Measurements from ENCODE around the gene AUTS2.

The AUTS2 gene

DNA sequence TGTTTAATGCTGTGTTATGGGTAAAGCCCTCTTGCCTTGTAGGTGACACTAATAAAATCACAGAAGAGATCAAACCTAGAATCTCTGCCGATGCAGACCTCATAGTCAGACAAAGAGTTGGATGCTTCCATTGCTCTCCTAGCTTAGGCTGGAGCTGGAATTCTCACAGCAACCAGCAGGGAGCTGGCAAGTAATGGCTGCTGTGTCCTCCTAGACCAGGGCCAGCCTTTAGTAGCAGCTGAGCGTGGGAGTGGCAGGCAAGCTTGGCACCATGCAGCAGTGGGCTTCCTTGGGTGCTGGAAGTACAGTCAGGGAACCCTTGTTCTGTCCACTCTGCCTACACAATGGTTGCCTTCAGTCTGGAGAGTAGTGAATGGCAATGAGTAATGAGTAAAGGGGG is 935.3 kb downstream of the AUTS2 start:
- no peak for DNase-seq (ENCODE audit: low read depth, low spot score)

DNA sequence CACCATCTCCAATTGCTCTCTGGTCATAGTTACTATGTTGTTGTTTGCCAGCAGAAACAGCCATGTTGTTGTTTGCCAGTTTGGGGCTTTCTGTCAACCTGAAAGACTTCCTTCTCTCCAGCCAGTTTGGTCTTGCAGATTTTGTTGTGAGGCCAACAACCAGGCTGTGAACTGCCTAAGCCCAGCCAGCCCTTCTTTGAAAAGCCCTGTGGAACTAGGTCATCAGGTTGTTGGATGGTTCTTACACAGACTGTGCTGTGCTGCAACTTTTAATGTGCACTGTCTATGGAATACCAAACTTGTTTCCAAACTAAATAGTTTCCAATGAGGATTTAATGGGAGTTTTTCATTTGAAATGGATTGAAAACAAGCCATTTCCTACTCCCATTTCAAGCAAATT is 940.9 kb downstream of the AUTS2 start:
- no peak for DNase-seq (ENCODE audit: low read depth, low spot score)

DNA sequence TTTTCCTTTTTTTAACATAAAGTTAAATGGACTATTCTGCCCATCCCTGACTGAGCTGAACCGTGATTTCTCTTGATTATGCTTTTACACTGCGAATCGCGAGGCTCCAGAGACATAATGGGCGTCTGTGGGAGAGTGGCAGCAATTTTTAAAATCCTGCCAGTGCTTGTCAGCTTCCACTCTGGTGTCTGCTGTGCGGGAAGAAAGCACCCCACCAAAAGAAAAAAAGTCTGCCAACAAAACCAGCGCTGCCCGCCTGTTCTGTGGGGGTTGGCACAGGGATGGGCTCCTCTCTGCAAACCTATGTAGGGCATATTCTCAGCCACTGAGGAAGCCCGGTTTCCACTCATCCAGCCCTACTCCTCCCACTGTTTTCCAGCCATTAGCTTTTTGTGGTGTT is 941.3 kb downstream of the AUTS2 start:
- no peak for DNase-seq (ENCODE audit: low read depth, low spot score)

DNA sequence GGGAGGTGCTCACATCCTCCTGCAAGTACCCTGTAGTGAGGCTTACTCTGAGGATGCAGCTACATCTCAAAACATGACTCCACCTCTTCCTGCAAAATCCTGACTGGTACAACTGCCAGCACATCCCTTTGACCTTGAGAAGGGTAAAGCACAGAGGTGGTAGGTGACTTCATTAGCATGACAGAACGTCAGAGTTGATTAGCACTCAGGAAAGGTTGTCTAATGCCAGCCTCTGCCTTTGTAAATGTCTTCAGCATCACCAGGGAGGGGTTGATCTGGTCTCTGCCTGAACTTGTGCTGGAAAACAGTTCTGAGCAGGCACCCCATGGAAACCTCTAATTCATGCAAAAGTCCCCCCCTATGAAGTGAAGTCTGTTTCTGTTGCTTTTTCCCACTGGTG is 942.4 kb downstream of the AUTS2 start:
- DNase-seq (ENCODE audit: low read depth, low spot score) = peak; percentile 7

DNA sequence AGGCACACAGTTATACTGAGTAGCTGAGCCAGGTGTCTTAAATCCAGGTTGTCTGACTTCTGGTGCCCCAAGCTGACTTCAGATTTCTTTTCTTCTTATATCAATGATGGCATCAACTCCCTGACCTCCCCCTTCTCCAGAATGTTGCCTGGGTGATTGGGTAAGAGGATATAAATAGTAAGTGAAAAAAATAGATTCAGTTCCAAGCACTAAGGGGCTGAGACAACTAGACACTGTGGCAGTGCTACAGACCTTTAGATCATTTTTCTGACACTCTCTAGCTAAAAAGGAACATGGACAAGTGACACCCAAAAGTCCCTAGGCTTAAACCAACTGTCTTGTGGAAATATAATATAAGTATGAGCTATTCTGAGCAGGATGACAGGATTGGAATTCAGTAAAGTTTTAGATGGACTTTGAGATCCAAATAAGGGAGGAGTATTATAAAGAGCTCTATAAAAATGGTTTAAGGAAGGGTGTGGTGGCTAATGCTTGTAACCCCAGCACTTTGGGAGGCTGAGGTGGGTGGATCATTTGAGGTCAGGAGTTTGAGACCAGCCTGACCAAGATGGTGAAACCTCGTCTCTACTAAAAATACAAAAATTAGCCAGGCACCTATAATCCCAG is 944.6 kb downstream of the AUTS2 start:
- no peak for DNase-seq (ENCODE audit: low read depth, low spot score)

DNA sequence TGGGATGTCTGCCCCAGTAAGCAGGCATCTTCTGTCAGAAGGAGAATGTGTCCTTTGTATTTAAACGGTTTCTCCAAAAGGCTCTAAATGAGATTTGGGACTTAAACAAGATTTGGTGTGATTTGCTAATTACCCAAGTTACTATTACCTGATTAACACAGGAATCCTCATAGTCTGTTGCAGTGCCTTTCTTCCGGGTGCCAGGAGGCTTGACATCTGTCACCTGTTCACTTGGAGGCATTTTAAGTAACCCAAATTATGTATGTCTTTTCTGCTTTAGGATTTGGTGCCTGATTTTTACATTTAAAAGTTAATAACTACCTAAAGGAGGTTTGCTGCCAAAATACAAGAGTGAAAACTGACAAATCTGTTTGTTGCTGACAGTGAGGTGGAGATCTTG is 945.7 kb downstream of the AUTS2 start:
- no peak for DNase-seq (ENCODE audit: low read depth, low spot score)

DNA sequence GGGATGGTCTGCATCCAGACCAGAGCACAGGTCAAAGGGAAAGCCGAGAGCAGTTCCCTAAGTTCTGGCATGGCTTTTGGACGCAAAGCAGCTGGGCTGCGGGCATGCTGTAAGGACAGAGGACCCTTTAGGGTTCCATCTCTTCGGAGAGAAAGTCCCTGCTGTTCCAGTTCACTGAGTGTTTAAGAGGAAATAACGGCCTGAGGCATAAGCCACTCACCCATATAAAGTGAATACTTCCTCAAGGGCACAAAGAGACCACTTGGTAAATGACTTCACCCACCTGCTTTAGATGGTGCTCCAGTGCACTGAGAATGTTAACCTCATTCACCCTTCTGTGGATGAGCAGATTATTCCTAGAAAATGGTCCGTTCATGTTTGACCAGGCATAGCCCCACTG is 946.9 kb downstream of the AUTS2 start:
- DNase-seq (ENCODE audit: low read depth, low spot score) = no peak

DNA sequence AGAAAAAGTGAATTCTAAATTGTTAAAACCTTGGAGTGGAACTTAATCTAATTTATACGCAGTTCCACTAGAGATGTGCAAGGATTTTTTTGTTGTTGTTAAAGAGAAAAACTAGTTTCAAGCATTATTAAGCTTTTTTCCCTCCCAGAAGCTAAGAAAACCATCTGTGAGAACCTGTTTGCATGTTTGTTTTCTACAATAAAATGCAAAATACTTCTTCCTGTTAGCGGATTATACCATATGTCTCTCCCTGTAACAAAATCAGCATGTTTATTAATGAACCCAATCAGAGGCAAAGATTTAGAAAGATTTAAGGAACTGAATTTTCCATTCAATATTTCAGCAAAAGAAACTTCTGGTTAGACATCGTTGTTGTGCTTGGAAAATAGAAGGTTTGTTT is 953.9 kb downstream of the AUTS2 start:
- no peak for DNase-seq (ENCODE audit: low read depth, low spot score)

DNA sequence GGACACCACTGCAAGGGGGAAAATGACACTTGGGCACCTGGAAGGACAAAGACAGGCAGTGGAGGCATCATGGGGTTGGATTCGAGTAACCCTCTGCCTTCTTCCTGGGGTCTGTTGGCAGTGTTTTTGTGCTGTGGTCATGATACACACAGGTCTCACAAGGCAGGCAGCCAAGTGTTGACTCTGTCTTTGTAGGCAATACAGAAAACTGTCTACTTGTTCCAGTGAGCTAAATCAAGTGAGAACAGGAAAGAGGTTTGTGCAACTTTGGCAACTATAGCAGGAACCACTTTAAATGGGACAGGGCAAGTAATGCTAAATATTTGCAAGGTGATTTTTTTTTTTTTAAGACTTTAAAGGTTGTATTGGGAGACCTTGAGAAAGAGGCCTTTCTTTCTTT is 955.1 kb downstream of the AUTS2 start:
- DNase-seq (ENCODE audit: low read depth, low spot score) = no peak

DNA sequence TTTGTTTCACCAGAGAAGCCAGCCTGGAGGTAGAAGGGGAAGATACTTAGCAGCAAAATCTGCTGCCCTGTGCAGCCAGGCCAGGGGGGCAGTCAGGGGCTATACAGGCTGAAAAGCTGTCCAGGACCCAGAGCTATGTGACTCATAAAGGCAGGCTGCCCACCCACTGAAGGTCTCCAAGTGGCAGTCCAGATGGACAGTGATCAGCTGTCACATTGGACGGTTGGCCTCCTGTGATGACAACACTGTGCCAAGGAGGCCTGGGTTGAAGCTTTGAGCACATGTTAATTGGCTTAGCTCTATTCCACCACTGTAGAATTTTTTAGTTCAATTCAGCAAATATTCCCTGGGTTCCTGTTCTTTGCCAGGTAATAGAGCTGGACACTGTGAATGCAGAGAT is 956.4 kb downstream of the AUTS2 start:
- no peak for DNase-seq (ENCODE audit: low read depth, low spot score)

DNA sequence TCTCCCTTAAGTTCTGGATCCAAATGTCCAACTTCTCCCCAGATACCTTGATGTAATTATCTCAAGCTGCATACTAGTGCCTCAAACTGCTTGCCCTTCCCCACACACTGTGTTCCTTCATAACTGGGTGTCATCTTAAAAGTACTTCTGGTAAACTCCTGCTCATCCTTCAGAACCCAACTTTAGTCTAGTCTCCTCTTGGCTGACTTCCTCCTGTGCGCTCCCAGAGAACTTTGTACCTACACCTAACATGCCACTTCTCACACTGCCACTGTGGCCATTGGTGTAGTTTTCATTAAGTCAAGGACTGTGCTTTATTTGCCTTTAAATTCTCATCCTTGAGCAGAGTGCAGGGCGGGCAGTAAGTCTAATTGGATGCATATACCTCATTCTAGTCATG is 958.5 kb downstream of the AUTS2 start:
- no peak for DNase-seq (ENCODE audit: low read depth, low spot score)

DNA sequence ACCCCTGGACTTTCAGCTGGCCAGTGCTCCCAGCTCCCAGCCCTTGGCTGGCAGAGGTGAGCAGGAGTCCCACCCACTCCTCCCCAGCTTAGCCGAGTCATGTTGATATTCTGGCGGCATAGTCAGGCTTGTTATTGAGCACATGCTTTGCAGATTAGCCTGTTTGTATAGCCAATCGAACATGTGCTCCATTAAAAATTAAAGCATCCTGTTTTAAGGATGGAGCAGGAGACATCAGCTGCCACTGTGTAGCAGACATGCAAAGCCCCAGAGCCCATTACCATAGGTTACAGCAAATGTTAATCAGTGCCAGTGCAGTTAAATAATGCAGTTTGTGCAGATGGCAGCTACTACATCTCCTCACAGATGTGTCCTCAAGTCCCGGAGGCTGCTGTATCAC is 959.1 kb downstream of the AUTS2 start:
- DNase-seq (ENCODE audit: low read depth, low spot score) = no peak

DNA sequence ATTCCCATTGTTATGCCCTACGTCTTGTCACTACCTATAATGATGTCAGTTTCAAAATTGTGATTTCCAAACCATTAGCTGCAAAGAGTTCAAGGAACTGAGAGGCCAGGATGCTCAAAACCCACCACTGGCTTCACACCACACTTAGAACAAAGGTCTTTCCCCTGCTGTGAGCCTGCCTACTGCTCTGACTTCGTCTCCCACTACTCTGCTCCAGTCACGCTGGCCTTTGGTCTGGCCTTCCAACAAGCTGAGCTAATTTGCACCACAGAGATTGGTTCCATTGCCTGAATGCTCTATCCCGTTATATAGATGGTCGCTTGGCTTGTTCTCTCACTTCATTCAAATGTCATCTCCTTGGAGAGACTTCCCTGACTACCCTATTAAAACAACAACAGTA is 961.5 kb downstream of the AUTS2 start:
- DNase-seq (ENCODE audit: low read depth, low spot score) = no peak

DNA sequence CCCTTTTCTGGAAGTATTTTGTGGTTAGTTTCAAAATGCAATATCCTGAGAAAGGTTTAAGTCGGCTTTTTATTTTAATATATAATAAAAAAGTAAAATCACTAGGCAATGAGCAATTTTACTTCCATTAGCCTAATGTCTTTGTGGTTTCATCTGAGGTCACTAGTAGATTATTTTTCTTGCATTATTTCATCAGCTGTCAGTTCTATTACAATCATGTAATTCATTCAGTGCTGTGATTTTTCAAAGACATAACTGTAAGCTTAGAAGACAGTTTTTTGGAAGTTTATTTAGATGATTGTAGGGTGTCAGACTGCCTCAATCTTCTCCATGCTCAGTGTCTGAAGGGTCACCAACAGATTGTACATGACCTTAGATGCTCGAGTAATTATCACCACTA is 965.7 kb downstream of the AUTS2 start:
- no peak for DNase-seq (ENCODE audit: low read depth, low spot score)

DNA sequence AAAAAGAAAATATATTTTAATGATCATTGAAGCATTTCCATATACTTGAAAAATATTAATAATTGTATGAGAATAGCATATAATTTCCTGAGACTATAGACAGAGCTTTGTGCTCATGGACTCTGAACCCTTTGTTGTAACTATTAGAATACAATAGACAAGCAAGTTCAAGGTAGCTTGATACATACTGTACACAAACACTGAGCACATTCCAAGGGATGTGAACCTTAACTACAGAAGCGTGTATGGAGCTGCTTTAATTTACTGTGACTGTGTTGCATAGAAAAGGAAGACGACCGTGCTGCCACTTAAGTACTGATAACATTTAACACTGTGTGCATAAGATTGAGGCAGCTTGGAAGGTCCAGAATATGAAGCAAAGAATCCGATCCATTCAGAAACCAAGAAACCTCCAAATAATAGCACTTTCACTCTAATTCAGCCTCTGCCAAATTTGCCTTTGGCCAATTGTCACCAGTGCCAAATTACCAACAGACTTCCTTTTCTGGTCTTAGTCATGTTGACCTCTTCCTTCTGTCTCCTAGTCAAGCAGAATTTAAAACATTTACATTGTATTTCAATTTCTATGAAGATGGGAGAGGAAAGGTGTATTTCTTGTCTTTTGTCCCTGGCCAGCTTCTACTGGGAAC is 967.6 kb downstream of the AUTS2 start:
- DNase-seq (ENCODE audit: low read depth, low spot score) = no peak

DNA sequence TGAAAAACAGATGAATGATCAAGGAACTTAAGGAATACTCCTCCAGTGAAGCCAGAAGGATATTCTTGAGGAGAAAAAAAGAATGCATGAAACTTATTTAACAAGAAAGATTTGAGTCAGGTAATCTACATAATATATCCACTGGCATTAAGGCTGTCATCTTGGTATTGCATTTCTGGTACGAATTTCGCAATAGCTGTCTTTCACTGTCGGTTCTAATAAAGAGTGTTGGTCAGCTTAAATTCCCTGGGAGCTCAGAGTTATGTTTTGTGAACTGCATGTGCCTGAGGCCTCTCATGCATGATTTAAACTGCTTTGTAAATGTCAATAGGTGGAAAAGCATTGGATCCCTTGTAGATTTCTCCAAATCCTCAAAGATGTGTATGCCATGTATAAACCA is 968.4 kb downstream of the AUTS2 start:
- DNase-seq (ENCODE audit: low read depth, low spot score) = no peak

DNA sequence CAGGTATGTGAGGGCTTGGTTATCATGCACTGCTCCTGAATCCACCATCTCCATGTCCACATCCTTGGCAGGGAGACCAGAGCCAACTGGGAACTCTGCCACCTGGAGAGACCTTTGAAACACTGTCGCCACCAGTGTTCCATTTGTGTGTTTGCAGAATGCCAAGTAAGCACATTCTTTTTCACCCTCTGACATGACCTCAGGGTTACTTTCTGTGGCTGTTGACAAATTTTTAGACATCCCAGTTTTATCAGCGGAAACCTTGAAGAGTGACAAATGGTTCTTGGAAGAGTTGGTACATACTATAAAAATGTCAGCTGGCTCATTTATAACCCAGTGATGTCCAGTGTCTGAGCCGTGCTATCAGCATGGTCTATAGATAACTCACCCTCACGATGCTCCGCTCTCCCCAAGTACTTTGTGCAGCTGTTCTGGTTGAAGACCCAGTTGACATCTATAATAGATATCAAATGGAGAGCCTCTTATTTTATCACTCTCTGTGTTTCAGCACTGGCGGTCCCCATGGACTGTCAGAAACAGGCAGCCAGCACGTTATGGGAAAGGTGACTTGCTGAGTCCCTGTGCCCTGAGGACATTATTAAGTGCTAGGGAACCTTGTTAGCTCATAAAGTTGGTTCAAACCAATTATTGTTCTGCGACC is 970.5 kb downstream of the AUTS2 start:
- no peak for DNase-seq (ENCODE audit: low read depth, low spot score)

DNA sequence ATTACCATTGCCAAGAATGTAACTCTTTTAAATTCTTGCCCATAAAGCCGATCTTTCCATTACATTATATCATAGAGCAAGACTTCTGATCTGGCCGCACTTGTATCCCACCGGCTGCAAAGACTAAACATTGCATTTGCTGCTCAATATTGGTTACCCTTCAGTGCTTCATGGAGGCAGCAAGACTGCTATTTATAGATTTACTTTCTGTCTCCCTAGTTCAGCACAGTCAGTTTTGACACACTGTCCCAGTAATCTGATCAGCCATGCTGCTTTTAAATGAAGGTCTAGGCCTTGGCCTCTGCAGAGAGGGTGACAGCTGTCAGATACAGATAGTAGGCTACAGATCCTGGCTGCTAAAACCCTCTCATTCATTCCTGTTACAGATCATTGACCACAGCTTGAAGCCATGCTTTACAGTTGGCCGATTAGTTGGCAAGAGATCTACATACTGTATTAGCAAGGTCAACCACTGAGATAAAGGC is 971.1 kb downstream of the AUTS2 start:
- DNase-seq (ENCODE audit: low read depth, low spot score) = no peak

DNA sequence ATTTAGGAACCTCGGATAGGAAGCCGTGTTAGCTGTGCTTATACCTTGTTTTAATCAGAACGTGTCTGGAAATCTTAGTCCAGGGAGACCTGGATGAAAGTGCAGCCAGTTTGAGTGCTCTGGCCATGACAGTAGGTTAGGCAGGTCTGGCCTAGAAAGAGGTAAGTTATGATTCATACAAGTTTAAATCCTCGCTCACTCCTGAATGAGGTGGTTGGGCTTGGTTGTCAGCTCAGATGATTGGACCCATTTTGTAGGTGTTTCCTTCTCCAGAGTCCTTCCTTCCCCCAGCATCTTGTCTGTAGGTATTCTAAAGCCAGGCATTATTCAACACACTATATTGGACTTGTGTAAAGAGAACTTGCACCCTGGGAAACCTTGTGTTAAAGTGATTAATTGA is 971.8 kb downstream of the AUTS2 start:
- DNase-seq (ENCODE audit: low read depth, low spot score) = no peak

DNA sequence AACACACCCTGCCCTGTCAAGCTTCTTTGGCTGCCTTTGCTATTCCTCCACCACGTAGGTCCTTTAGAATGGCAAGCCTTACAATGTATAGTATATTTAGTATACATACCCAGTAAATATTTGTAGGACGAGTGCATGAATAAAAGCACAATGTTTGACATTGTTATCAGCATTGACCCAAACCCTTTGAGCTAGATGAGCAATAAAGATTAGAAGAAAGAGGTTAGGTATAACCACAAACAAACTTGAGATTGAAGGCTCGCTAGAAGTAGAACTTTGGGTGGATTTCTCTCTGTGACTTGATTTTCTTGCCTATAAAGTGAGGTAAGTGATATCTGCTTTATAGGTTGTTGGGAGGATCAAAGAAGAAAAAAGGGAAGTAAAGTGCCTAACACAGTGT is 972.7 kb downstream of the AUTS2 start:
- no peak for DNase-seq (ENCODE audit: low read depth, low spot score)

DNA sequence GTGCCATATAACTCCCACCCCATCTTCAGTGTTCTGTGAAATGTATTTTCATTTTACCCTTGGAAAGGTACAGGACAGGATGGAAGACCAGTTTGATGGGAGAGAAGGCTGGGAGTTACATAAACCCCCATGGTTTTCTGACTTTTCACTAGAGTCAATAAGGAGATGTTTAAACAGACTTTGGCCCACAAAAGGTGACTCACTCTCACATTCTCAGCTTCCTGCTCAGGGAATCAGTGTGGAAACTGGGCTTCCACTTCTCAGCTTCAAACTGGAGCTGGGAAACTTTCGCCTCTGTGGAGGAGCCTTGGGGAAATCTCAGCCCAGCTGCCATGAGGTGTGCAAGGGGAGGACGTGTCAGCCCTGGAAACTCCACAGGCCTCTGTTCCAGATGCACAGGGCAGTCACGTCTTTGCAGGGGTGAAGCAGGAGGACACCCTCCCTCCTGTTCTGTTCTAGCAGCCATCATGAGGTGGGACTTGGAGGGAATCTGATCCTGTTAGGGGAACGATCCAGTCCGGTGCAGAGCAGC is 973.2 kb downstream of the AUTS2 start:
- no peak for DNase-seq (ENCODE audit: low read depth, low spot score)

DNA sequence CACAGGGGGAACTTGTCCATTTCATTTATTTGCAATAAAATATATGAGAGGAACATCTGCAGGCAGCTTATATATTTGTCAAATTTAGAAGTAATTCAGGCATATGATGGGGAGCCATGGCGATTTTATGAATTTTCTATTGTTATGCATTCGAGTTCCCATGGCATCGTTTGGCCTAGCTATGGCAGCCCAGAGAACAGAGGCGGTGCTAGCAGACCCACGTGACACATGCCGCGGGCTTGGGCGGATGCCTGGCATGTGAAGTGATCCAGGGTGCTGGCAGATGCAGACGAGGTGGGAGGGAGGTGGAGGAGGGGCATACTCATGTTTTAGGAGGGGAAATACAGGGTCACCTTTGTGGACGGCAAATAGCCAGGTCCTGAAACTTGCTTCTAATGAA is 973.7 kb downstream of the AUTS2 start:
- no peak for DNase-seq (ENCODE audit: low read depth, low spot score)

DNA sequence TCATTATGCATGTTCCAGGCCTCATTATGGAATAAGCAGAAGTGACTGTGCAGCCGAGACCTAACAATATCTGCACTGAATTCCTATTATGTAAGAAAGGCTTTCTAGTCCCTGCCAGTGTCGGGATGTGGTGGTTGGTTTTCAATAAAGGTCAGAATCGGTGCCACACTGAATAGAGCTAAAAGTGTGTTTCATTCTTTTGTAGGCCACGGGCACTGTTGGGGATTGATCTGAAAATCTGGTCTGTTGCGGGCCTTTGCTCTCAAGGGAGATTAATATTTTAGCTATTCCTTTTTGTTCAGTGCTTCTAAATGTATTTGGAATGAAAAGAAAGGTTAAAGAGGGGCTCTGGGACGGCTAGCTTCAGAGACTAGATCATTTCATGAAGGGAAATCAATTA is 974.3 kb downstream of the AUTS2 start:
- DNase-seq (ENCODE audit: low read depth, low spot score) = no peak
